Forelimb muscle (tissue), 1 donor: ENCODE measurements around the gene TAS2R41. TPM values are rescaled to one million over a fixed set of nuclear protein-coding genes. Genes with fewer than 3 reads are reported as not detected.
"Not testable (repeated sequence)": the region's sequence is repeated elsewhere in the genome, so short reads cannot be mapped to it uniquely, and the experiment has no call there.

Experiments used
- DNase-seq: peaks from one replicate; pipeline ENCODE4 v3.0.0-alpha.2; 2013; ENCODE audit warnings: low read depth
- polyA plus RNA-seq: library from polyadenylated mRNA; unstranded; fragments of 120-200 nt; gene quantifications from one replicate; pipeline ENCODE4 v1.2.1, GENCODE V29; 2013; ENCODE audit not compliant: insufficient read length

The TAS2R41 gene
- polyA plus RNA-seq, 1 donor, result not detected

DNA sequence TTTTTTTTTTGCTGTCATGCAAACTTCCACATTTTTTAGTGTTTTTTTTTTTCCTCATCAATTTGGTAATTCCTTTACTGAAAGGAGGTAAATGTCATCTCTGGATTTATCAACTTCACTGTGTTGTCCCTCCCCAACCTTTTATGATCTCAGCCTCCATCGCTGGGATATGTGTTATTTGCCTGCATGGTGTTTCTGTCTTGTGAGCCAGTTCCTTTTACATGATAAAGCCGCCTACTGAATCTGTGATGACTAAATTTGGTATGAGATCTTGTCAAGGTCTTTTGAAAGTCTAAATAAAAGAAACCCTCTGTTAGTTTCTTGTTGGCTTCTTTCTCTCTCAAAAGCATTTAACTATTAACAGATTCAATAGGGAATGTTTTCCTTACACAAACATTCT is 39.3 kb downstream of the TAS2R41 start:
- no peak for DNase-seq

DNA sequence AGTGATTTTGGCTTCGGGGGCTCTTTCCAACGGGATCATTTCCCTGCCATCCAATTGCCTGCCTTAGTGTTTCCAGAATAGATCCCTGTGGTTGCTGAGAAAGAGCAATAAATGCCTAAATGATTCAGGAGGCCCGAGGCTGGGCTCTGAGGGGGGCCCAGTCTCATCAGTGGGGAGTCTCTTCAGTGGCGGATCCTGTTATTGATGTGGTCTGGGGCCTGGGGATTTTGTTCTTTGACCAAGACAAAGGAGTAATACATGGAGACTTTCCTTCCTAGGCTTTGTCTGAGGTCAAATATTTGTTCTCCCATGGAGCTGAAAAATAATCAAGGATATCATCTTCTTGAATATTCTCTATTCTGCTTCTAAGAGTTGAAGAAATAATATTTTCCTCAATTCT is 40.8 kb downstream of the TAS2R41 start:
- no peak for DNase-seq

DNA sequence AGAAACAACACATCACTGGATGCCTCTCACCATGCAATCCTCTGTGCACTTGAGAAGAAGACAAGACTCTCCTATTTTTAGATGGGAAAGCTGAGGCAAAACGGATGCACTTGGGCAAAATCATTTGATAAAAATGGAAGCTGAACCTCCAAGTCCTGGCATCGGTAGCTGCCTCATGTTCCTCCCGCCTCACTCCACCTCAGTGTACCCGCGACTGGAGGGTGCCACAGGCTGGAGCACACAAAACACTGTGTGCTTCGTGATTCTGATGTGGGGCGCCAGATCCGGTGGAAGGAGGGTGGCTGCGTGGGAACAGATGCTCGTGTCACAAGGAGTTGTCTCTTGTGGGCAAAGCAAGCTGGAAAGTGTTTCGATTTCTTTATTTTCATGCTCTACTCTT is 41.3 kb downstream of the TAS2R41 start:
- no peak for DNase-seq

DNA sequence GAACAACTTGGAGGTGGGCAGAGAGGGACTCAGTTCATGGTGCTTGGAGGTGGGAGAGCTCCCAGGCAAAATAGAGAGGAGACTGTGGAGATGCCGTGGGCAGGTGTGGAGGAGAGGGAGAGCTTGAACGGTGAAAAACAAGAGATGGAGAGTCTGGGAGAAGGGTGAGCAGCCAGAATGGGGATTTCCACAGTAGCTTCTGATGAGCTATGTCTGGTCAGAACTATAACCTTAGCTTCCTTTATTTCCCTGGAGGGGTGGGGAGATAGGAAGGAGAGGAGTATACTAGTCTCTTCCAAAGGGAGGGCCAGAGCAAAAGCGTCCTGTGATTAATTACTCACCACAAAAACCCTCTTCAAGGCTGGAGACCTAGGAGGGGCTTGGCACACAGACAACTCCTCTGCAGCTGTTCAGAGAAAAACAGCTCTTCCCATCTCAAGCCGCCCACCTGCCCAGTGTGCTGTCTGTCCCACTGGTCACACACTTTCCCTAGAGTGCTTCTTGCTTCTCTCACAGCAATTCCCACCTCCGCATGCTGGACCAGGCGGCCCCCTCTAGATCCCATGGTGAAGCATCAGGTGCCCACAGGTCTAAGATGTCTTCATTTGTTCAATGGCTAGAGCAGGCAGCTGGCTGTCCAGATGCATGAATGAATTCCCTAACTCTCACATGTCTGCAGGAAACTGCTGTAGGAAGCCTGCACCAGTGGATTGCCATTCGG is 41.9 kb downstream of the TAS2R41 start:
- DNase-seq, result peak; percentile 35

DNA sequence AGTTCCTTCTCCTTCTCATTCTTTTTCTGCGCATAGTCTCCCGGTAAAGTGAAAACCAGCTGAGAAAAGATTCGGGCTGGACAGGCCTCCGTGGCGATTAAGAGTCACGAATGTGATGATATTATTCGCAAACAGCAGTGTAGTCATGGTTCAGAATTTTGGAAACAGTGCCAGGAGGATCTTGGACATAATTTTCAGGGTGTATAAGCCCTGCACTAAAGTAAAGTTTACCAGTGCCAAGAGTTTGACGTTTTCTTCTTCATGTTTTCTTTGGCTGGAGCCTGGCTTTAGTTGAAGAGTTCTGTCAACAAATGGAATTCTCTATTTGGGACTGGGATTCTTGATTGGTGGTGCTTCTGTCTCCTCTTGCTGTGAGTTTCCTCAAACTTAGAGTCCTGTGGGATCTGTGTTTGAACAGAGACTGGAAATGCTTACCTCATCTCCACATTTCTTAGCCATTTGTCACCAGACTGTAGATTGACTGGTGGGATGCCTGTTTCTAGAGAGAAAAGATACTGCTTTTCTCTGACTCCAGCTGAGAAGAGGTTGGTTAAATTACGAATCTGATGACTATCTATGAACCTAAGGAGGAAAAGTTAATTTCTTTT is 44.7 kb downstream of the TAS2R41 start:
- DNase-seq, result not testable (repeated sequence)

Other genes starting within 250 kb of the TAS2R41 start
- 85.2 TPM for gene GSTK1, start 214.4 kb upstream of the TAS2R41 start, polyA plus RNA-seq
- 1.0 TPM for gene TMEM139, start 192.9 kb upstream of the TAS2R41 start, polyA plus RNA-seq
- gene CASP2, start 189.5 kb upstream of the TAS2R41 start, polyA plus RNA-seq, result 20.3 TPM
- 2.6 TPM for gene CLCN1, start 161.8 kb upstream of the TAS2R41 start, polyA plus RNA-seq
- 1.5 TPM for gene FAM131B, start 115.2 kb upstream of the TAS2R41 start, polyA plus RNA-seq
- 249 TPM for gene ZYX, start 96.5 kb upstream of the TAS2R41 start, polyA plus RNA-seq
- gene EPHA1, start 69.0 kb upstream of the TAS2R41 start, polyA plus RNA-seq, result 6.0 TPM
- not detected for gene TAS2R60, start 34.4 kb upstream of the TAS2R41 start, polyA plus RNA-seq
- not detected for gene CTAGE15, start 93.9 kb downstream of the TAS2R41 start, polyA plus RNA-seq
- gene TCAF2, start 143.1 kb downstream of the TAS2R41 start, polyA plus RNA-seq, result 11.7 TPM